HepG2 (cell line): Measurements from ENCODE around the gene ZMYND8. TPM values are rescaled to one million over a fixed set of nuclear protein-coding genes. Genes with fewer than 3 reads are reported as not detected.
A peak's percentile ranks its signal among the peaks of the same experiment; 100 is the strongest.

Source experiments
- ADNP ChIP-seq: sonication (generic); formaldehyde crosslinking; IDR thresholded peaks from 2 replicates; pipeline ENCODE4 v1.4.0; 2020; ENCODE audit warnings: missing genetic modification reagents
- ARHGAP35 ChIP-seq: sonication (generic); formaldehyde crosslinking; IDR thresholded peaks from 2 replicates; pipeline ENCODE4 v1.9.0; 2022; ENCODE audit warnings: mild to moderate bottlenecking, inconsistent platforms, moderate library complexity, missing genetic modification reagents, borderline replicate concordance
- GRHL1 ChIP-seq: sonication (generic); formaldehyde crosslinking; conservative IDR thresholded peaks from 2 replicates; pipeline ENCODE4 v1.8.0; 2022; ENCODE audit warnings: missing genetic modification reagents
- HNRNPUL1 ChIP-seq: fragments of 200-400 bp; formaldehyde crosslinking; IDR thresholded peaks from 2 replicates; pipeline ENCODE4 v1.6.1; 2017; ENCODE audit warnings: low read depth, mild to moderate bottlenecking, low read length, moderate library complexity
- KLF9 ChIP-seq: IDR thresholded peaks from 2 replicates; pipeline ENCODE4 v1.6.1; 2016; ENCODE audit warnings: low read depth
- MAF1 ChIP-seq: sonication (generic); formaldehyde crosslinking; IDR thresholded peaks from 2 replicates; pipeline ENCODE4 v1.5.0; 2020; ENCODE audit warnings: missing genetic modification reagents, borderline replicate concordance
- NBN ChIP-seq: fragments of 450-650 bp; conservative IDR thresholded peaks from 2 replicates; pipeline ENCODE4 v1.6.1; 2017
- RBM22 ChIP-seq: fragments of 200-400 bp; formaldehyde crosslinking; optimal IDR thresholded peaks from 2 replicates; pipeline ENCODE3; 2017; ENCODE audit warnings: mild to moderate bottlenecking, low read length, moderate library complexity
- SMAD3 ChIP-seq: sonication (generic); formaldehyde crosslinking; IDR thresholded peaks from 2 replicates; pipeline ENCODE4 v1.4.0; 2020; ENCODE audit warnings: missing genetic modification reagents
- ZNF512 ChIP-seq: sonication (generic); formaldehyde crosslinking; IDR thresholded peaks from 2 replicates; pipeline ENCODE4 v1.4.0; 2020; ENCODE audit warnings: mild to moderate bottlenecking, missing genetic modification reagents
- ZNF557 ChIP-seq: sonication (generic); formaldehyde crosslinking; IDR thresholded peaks from 2 replicates; pipeline ENCODE4 v1.4.0; 2020; ENCODE audit warnings: missing genetic modification reagents
- polyA plus RNA-seq, 8 experiments: library from polyadenylated mRNA; depleted of rRNA in 3 of 8; stranded (reverse) in 7 of 8; unstranded in 1 of 8; fragments of >200 nt; fragmentation: Illumina TruSeq in 4 of 8; extraction: Trizol in 4 of 8; gene quantifications; 2 replicates each; pipeline versions ENCODE4 v1.2.1 to v1.2.3, GENCODE V29; 2011 to 2016; ENCODE audit warnings: low read depth in 4 of 8, missing spikeins in 1 of 8, mixed read lengths in 1 of 8; ENCODE audit not compliant: insufficient read depth in 1 of 8
- total RNA-seq, 5 experiments: library from RNA; depleted of rRNA; stranded (reverse); fragments of >200 nt; fragmentation: Illumina TruSeq; extraction: Trizol; gene quantifications; 2 replicates each; pipeline ENCODE4 v1.2.3, GENCODE V29; 2016; ENCODE audit warnings: low read depth in 1 of 5
- TF ChIP-seq, protein P1 (sequence below): sonication (generic); formaldehyde crosslinking; IDR thresholded peaks from 2 replicates; pipeline ENCODE4 v1.4.0; 2020; ENCODE audit warnings: low read depth, mild to moderate bottlenecking, missing genetic modification reagents
- TF ChIP-seq, protein P2 (sequence below): sonication (generic); IDR thresholded peaks from 2 replicates; pipeline ENCODE4 v1.6.1; 2016; ENCODE audit warnings: low read depth, borderline replicate concordance
- TF ChIP-seq, protein P3 (sequence below): sonication (generic); formaldehyde crosslinking; conservative IDR thresholded peaks from 2 replicates; pipeline ENCODE4 v1.4.0; 2020; ENCODE audit warnings: missing genetic modification reagents

Gene ZMYND8
- total and polyA plus RNA-seq, 2 of the 13 experiments (the other 11 are each of a cell fraction or from before 2014, with no cell fraction given) = 53.9 to 84.7 TPM

GRCh38 chr20:47318586-47319516, 37.6 kb downstream of the ZMYND8 start (continued):
- TF ChIP-seq ZNF512 (CRISPR knock-in tag) (no peak), ZNF557 (no peak), KLF9 (no peak), RBM22 (peak; percentile 51), ARHGAP35 (peak; percentile 64; the same call in 1 of the 2 replicates), MAF1 (CRISPR knock-in tag) (0 out of 2 replicates have a peak, but pooled peaks have one; percentile 43), NBN (no peak), ADNP (CRISPR knock-in tag) (no peak), SMAD3 (CRISPR knock-in tag) (no peak), HNRNPUL1 (no peak), GRHL1 (CRISPR knock-in tag) (no peak)
- TF ChIP-seq, protein P1, sequence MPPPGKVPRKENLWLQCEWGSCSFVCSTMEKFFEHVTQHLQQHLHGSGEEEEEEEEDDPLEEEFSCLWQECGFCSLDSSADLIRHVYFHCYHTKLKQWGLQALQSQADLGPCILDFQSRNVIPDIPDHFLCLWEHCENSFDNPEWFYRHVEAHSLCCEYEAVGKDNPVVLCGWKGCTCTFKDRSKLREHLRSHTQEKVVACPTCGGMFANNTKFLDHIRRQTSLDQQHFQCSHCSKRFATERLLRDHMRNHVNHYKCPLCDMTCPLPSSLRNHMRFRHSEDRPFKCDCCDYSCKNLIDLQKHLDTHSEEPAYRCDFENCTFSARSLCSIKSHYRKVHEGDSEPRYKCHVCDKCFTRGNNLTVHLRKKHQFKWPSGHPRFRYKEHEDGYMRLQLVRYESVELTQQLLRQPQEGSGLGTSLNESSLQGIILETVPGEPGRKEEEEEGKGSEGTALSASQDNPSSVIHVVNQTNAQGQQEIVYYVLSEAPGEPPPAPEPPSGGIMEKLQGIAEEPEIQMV (CRISPR knock-in tag) = no peak
- TF ChIP-seq, protein P2, sequence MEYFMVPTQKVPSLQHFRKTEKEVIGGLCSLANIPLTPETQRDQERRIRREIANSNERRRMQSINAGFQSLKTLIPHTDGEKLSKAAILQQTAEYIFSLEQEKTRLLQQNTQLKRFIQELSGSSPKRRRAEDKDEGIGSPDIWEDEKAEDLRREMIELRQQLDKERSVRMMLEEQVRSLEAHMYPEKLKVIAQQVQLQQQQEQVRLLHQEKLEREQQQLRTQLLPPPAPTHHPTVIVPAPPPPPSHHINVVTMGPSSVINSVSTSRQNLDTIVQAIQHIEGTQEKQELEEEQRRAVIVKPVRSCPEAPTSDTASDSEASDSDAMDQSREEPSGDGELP = no peak
- TF ChIP-seq, protein P3, sequence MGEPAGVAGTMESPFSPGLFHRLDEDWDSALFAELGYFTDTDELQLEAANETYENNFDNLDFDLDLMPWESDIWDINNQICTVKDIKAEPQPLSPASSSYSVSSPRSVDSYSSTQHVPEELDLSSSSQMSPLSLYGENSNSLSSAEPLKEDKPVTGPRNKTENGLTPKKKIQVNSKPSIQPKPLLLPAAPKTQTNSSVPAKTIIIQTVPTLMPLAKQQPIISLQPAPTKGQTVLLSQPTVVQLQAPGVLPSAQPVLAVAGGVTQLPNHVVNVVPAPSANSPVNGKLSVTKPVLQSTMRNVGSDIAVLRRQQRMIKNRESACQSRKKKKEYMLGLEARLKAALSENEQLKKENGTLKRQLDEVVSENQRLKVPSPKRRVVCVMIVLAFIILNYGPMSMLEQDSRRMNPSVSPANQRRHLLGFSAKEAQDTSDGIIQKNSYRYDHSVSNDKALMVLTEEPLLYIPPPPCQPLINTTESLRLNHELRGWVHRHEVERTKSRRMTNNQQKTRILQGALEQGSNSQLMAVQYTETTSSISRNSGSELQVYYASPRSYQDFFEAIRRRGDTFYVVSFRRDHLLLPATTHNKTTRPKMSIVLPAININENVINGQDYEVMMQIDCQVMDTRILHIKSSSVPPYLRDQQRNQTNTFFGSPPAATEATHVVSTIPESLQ (CRISPR knock-in tag) = no peak
